PC-3 (cell line): ENCODE measurements around the gene IL18RAP.

Source experiments
- EZH2 ChIP-seq: fragments of 300-600 bp; sonication (generic); IDR thresholded peaks from one replicate; pipeline ENCODE4 v1.6.1; 2017; ENCODE audit warnings: antibody characterized with exemption, mild to moderate bottlenecking, low read length; ENCODE audit not compliant: unreplicated experiment
- EZH2phosphoT487 ChIP-seq: fragments of 300-600 bp; sonication (generic); IDR thresholded peaks from 2 replicates; pipeline ENCODE4 v1.6.1; 2018; ENCODE audit warnings: mild to moderate bottlenecking, antibody characterized with exemption, low read length, borderline replicate concordance
- TF ChIP-seq, protein P1 (sequence below): fragments of 300-600 bp; sonication (generic); conservative IDR thresholded peaks from 2 replicates; pipeline ENCODE4 v1.5.1; 2017; ENCODE audit warnings: antibody characterized with exemption, low read depth, mild to moderate bottlenecking, low read length

DNA sequence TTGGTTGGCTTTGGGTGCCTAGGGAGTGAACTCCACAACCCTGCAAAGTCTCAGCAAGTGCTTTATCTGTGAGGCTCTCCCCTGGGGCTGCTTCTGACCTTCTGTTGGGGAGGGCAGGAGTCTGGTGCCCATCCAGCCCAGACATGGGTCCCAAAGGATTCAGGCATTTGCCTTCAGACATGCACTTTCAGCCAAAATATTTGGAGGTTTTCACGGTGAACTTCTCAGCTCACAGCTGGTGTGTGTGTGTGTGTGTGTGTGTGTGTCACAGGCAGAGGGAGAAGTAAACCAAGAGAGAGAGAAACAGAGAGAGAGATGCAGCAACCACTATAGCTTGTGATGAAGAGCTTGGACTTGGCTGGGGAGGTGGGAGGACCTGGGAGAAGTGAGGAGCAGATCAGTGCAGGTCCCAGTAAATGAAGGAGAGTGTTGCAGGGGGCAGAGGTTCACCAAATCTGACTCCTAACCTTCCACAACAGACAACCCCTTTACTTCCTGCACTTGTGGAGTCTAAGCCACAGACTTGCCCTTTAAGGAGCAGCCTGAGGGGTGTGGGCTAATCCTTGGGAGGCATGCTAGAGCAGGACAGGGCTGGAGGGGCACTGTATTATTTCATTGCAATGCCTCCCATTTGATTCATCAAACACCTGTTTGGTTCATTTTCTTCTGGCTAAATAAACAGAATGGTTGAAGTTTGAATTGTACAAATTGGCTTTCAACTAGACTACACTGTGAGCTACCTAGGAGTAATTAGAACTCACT lies 64.2 kb downstream of the IL18RAP start:
- TF ChIP-seq, protein P1, sequence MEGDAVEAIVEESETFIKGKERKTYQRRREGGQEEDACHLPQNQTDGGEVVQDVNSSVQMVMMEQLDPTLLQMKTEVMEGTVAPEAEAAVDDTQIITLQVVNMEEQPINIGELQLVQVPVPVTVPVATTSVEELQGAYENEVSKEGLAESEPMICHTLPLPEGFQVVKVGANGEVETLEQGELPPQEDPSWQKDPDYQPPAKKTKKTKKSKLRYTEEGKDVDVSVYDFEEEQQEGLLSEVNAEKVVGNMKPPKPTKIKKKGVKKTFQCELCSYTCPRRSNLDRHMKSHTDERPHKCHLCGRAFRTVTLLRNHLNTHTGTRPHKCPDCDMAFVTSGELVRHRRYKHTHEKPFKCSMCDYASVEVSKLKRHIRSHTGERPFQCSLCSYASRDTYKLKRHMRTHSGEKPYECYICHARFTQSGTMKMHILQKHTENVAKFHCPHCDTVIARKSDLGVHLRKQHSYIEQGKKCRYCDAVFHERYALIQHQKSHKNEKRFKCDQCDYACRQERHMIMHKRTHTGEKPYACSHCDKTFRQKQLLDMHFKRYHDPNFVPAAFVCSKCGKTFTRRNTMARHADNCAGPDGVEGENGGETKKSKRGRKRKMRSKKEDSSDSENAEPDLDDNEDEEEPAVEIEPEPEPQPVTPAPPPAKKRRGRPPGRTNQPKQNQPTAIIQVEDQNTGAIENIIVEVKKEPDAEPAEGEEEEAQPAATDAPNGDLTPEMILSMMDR = no peak
- TF ChIP-seq EZH2phosphoT487 (no peak), EZH2 (no peak)
